HepG2 (cell line): Measurements from ENCODE around the gene KIF1C. TPM values are rescaled to one million over a fixed set of nuclear protein-coding genes. Genes with fewer than 3 reads are reported as not detected.

Source experiments
- ATAC-seq: fragments of 200-7000 bp; cut with Tn5 transposase; 3 replicates; pipeline ENCODE4 v1.9.1; 2020; ENCODE audit warnings: mild to moderate bottlenecking, moderate library complexity
- BruUV-seq: library from RNA; stranded (reverse); fragments of 400-500 nt; replicated peaks from 2 replicates; lab custom pipeline; 2021; lab: Mats Ljungman, UMichigan
- CTCF ChIA-PET: fragments of 300-600 bp; formaldehyde crosslinking; extraction: SDS; loops from one replicate; lab custom pipeline; 2021; ENCODE audit warnings: low total read pairs, inconsistent platforms, low intra/inter-chr PET ratio; lab: Yijun Ruan, JAX
- POLR2A ChIA-PET: fragments of 350-600 bp; sonication (Branson Sonifier 250); formaldehyde crosslinking; loops from one replicate; lab custom pipeline; 2020; ENCODE audit warnings: antibody characterized with exemption, inconsistent platforms; lab: Yijun Ruan, JAX
- DNase-seq: peaks from one replicate; pipeline ENCODE4 v3.0.0-alpha.2; 2015; ENCODE audit warnings: low spot score
- FAIRE-seq: peaks from 3 replicates; lab custom pipeline; 2011; peaks lifted over from hg19 to GRCh38; lab: Jason Lieb, UNC
- H2AFZ ChIP-seq: one replicate; pipeline ENCODE4 v1.6.1; 2011; ENCODE audit warnings: low read length, inconsistent platforms
- H3K27ac ChIP-seq: fragments of 300-600 bp; 3 replicates; pipeline ENCODE4 v1.8.0; 2011; ENCODE audit warnings: mixed run types, mild to moderate bottlenecking, mixed read lengths, low read length, inconsistent platforms; ENCODE audit not compliant: insufficient read depth; ENCODE audit errors: extremely low read length
- H3K27me3 ChIP-seq, 2 experiments: fragments of 200-600 bp in 1 of 2; 2 replicates in 1 of 2; 3 replicates in 1 of 2; pipeline versions ENCODE4 v1.6.0 to v1.8.0; 2011; ENCODE audit warnings: low read length in 2 of 2, mild to moderate bottlenecking in 2 of 2, moderate library complexity in 2 of 2, inconsistent platforms in 1 of 2; ENCODE audit not compliant: insufficient read depth in 2 of 2, control insufficient read depth in 1 of 2
- H3K36me3 ChIP-seq, 2 experiments: fragments of 200-600 bp in 1 of 2; replicated peaks in 1 of 2; 2 replicates in 1 of 2; 3 replicates in 1 of 2; pipeline versions ENCODE4 v1.5.1 to v1.8.0; 2011; ENCODE audit warnings: low read length in 2 of 2, inconsistent platforms in 1 of 2; ENCODE audit not compliant: insufficient read depth in 2 of 2, control insufficient read depth in 1 of 2
- H3K4me1 ChIP-seq: 2 replicates; pipeline ENCODE4 v1.5.1; 2012; ENCODE audit warnings: low read length, inconsistent platforms; ENCODE audit not compliant: insufficient read depth
- H3K4me2 ChIP-seq: 2 replicates; pipeline ENCODE4 v1.6.0; 2011; ENCODE audit warnings: low read depth, low read length, inconsistent platforms
- H3K4me3 ChIP-seq, 3 experiments: fragments of 200-600 bp in 1 of 3; sonication (generic), shearing (Covaris generic) in 1 of 3; replicated peaks in 1 of 3; 2 replicates each; pipeline ENCODE4 v1.5.1; 2011 to 2016; ENCODE audit warnings: low read length in 3 of 3, inconsistent platforms in 2 of 3, low read depth in 2 of 3, mild to moderate bottlenecking in 2 of 3, control low read depth in 1 of 3, mixed read lengths in 1 of 3; ENCODE audit not compliant: insufficient read depth in 1 of 3
- H3K79me2 ChIP-seq: one replicate; pipeline ENCODE4 v1.6.1; 2011; ENCODE audit warnings: low read length, inconsistent platforms; ENCODE audit not compliant: insufficient read depth
- H3K9ac ChIP-seq: 2 replicates; pipeline ENCODE4 v1.6.0; 2011; ENCODE audit warnings: mild to moderate bottlenecking, low read depth, low read length, inconsistent platforms; ENCODE audit not compliant: insufficient read depth
- H3K9me3 ChIP-seq: 2 replicates; pipeline ENCODE4 v1.5.1; 2012; ENCODE audit warnings: mild to moderate bottlenecking, low read length
- H4K20me1 ChIP-seq: 2 replicates; pipeline ENCODE4 v1.6.0; 2011; ENCODE audit warnings: inconsistent platforms, mild to moderate bottlenecking, low read length, moderate library complexity; ENCODE audit not compliant: insufficient read depth
- EP300 ChIP-seq, 3 experiments: sonication (generic) in 1 of 3; formaldehyde crosslinking in 1 of 3; IDR thresholded peaks; 2 replicates each; pipeline versions ENCODE4 v1.5.1 to v1.6.1; 2011 to 2020; ENCODE audit warnings: low read depth in 2 of 3, low read length in 2 of 3, borderline replicate concordance in 1 of 3, improper control_type of control experiment in 1 of 3, mild to moderate bottlenecking in 1 of 3, missing genetic modification reagents in 1 of 3, moderate library complexity in 1 of 3
- HDAC2 ChIP-seq: sonication (generic); formaldehyde crosslinking; IDR thresholded peaks from 2 replicates; pipeline ENCODE4 v1.4.0; 2020; ENCODE audit warnings: missing genetic modification reagents
- HNF4A ChIP-seq: sonication (generic); formaldehyde crosslinking; IDR thresholded peaks from 2 replicates; pipeline ENCODE4 v1.4.0; 2020; ENCODE audit warnings: missing genetic modification reagents
- HNRNPK ChIP-seq: fragments of 200-400 bp; formaldehyde crosslinking; IDR thresholded peaks from 2 replicates; pipeline ENCODE4 v1.6.1; 2018; ENCODE audit warnings: low read length, low read depth, moderate library complexity, mild to moderate bottlenecking; ENCODE audit not compliant: poor library complexity, severe bottlenecking
- MED13 ChIP-seq: sonication (generic); formaldehyde crosslinking; IDR thresholded peaks from 2 replicates; pipeline ENCODE4 v1.5.0; 2020; ENCODE audit warnings: missing genetic modification reagents
- NR0B2 ChIP-seq: sonication (generic); formaldehyde crosslinking; IDR thresholded peaks from 2 replicates; pipeline ENCODE4 v1.4.0; 2020; ENCODE audit warnings: mild to moderate bottlenecking, missing genetic modification reagents
- PATZ1 ChIP-seq: sonication (generic); formaldehyde crosslinking; IDR thresholded peaks from 2 replicates; pipeline ENCODE4 v1.4.0; 2020; ENCODE audit warnings: missing genetic modification reagents
- POLR2G ChIP-seq: fragments of 200-400 bp; formaldehyde crosslinking; IDR thresholded peaks from 2 replicates; pipeline ENCODE4 v1.6.1; 2018; ENCODE audit warnings: mild to moderate bottlenecking, low read depth, low read length, moderate library complexity
- RCOR2 ChIP-seq: IDR thresholded peaks from 2 replicates; pipeline ENCODE4 v1.6.1; 2016; ENCODE audit warnings: missing biosample characterization, missing genetic modification reagents
- SP140L ChIP-seq: sonication (generic); formaldehyde crosslinking; IDR thresholded peaks from 2 replicates; pipeline ENCODE4 v1.4.0; 2020; ENCODE audit warnings: missing genetic modification reagents, borderline replicate concordance
- U2AF1 ChIP-seq: fragments of 200-400 bp; formaldehyde crosslinking; optimal IDR thresholded peaks from 2 replicates; pipeline ENCODE3; 2017; ENCODE audit warnings: mild to moderate bottlenecking, low read depth, low read length
- ZFYVE20 ChIP-seq: sonication (generic); formaldehyde crosslinking; IDR thresholded peaks from 2 replicates; pipeline ENCODE4 v1.8.0; 2023; ENCODE audit warnings: low read depth, mild to moderate bottlenecking, moderate library complexity, missing genetic modification reagents, borderline replicate concordance
- ZNF317 ChIP-seq: sonication (generic); formaldehyde crosslinking; IDR thresholded peaks from 2 replicates; pipeline ENCODE4 v1.5.0; 2020; ENCODE audit warnings: mild to moderate bottlenecking, missing genetic modification reagents
- ZNF557 ChIP-seq: sonication (generic); formaldehyde crosslinking; IDR thresholded peaks from 2 replicates; pipeline ENCODE4 v1.4.0; 2020; ENCODE audit warnings: missing genetic modification reagents
- ZNF770 ChIP-seq: sonication (generic); formaldehyde crosslinking; IDR thresholded peaks from 2 replicates; pipeline ENCODE4 v1.5.0; 2020; ENCODE audit warnings: mild to moderate bottlenecking, missing genetic modification reagents
- ZSCAN29 ChIP-seq: sonication (generic); formaldehyde crosslinking; conservative IDR thresholded peaks from 2 replicates; pipeline ENCODE4 v1.4.0; 2020; ENCODE audit warnings: mild to moderate bottlenecking, missing genetic modification reagents
- WGBS: methylation state at CpG from one replicate; pipeline ENCODE4 v1.1.6; 2017; ENCODE audit warnings: low lambda C conversion rate; 5-methylcytosine and 5-hydroxymethylcytosine counted together
- in situ Hi-C: cut with HindIII; loops from 2 replicates; pipeline ENCODE4 v1.10.0; 2017; ENCODE audit warnings: low pct_unique_long_range_greater_than_20kb; ENCODE audit not compliant: extremely low pct_ligation_motif_present
- intact Hi-C: fragments of 100-400 bp; cut with micrococcal nuclease; formaldehyde crosslinking; loops from one replicate; pipeline ENCODE4 v1.10.0; 2022; ENCODE audit not compliant: unreplicated experiment
- polyA plus RNA-seq, 8 experiments: library from polyadenylated mRNA; depleted of rRNA in 3 of 8; stranded (reverse) in 7 of 8; unstranded in 1 of 8; fragments of >200 nt; fragmentation: Illumina TruSeq in 4 of 8; extraction: Trizol in 4 of 8; gene quantifications; 2 replicates each; pipeline versions ENCODE4 v1.2.1 to v1.2.3, GENCODE V29; 2011 to 2016; ENCODE audit warnings: low read depth in 4 of 8, missing spikeins in 1 of 8, mixed read lengths in 1 of 8; ENCODE audit not compliant: insufficient read depth in 1 of 8
- total RNA-seq, 5 experiments: library from RNA; depleted of rRNA; stranded (reverse); fragments of >200 nt; fragmentation: Illumina TruSeq; extraction: Trizol; gene quantifications; 2 replicates each; pipeline ENCODE4 v1.2.3, GENCODE V29; 2016; ENCODE audit warnings: low read depth in 1 of 5

KIF1C gene
- total and polyA plus RNA-seq, 2 of the 13 experiments (the other 11 are each of a cell fraction or from before 2014, with no cell fraction given), result 70.0 to 104 TPM

- TF ChIP-seq MED13 (CRISPR knock-in tag) (0 out of 2 replicates have a peak, but pooled peaks have one; percentile 41), RCOR2 (CRISPR knock-in tag) (no peak), ZSCAN29 (CRISPR knock-in tag) (0 out of 2 replicates have a peak, but pooled peaks have one; percentile 8), NR0B2 (0 out of 2 replicates have a peak, but pooled peaks have one; percentile 25), ZNF317 (CRISPR knock-in tag) (no peak), U2AF1 (no peak)
These were observed 29.2 kb upstream of the KIF1C start (continued) for GRCh38 chr17:4968486-4969046.

DNA sequence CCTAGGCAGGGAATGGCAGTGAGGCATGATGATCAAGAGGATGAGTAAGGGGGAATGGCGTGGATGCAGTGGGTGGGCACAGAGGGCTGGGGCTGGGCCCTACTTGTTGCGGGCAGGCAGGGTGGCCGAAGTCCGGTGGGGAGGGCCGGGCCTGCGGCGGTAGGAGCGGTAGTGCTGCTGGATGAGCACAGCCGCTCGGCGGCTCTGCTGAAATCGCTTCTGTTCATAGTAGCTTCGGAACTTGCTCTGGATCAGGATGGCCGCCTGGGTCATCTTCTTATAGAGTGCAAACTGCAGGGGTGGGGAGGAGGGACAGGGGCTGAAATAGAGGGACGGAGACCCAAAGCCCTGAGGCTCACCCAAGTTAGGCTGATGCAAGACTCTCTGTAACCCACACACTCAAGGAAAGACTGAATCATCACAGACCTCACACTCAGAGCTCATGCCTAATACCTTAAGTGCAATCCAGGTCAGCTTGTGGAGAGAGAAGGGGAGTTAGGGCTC is 28.7 kb upstream of the KIF1C start:
- in situ Hi-C loops (no loop called here), intact Hi-C loops (loop anchor here (5.0 to 10.0 kb wide), 2 partner anchors 62 to 254 kb away; partner anchors contain the start of gene ARRB2)
- Histone ChIP-seq H3K4me3 (peak overlapping the region; percentile 72 to 88 (median 77)), H3K36me3 (peaks cover 0 to 13% of the 10 kb centered on the region in 2 experiments; a peak in 3 of 5 replicates), H3K27ac (peak overlapping the region; percentile 92), H3K4me1 (peaks cover 31% of the 10 kb centered on the region), H3K9ac (peak overlapping the region; percentile 91), H3K9me3 (no peaks in the 10 kb centered on the region), H3K79me2 (peaks cover 27% of the 10 kb centered on the region), H3K27me3 (no peaks in the 10 kb centered on the region; a peak in 1 of 5 replicates), H4K20me1 (no peaks in the 10 kb centered on the region), H2AFZ (no peak overlapping the region), H3K4me2 (peak overlapping the region; percentile 82)
- ATAC-seq (no peak), FAIRE-seq (no peak), DNase-seq (no peak)
- CTCF ChIA-PET, result no interaction called here
- WGBS, result 0% methylated on average over 7 of the region's 15 CpGs
- POLR2A ChIA-PET, result interaction anchor here (0.6 to 10.5 kb wide), 15 partner anchors 11 to 402 kb away, joined by 3 to 273 read pairs (median 19); partner anchors contain the start of genes CAMTA2, ENO3, INCA1 and KIF1C
- BruUV-seq, result no TSS peak
- TF ChIP-seq HDAC2 (CRISPR knock-in tag), result no peak
- peak; percentile 12; the same call in 1 of the 2 replicates for TF ChIP-seq HNF4A
- TF ChIP-seq ZFYVE20 (CRISPR knock-in tag), result no peak
- TF ChIP-seq ZNF557, result no peak
- TF ChIP-seq SP140L (CRISPR knock-in tag), result no peak
- TF ChIP-seq PATZ1 (CRISPR knock-in tag), result peak; percentile 39; the same call in 1 of the 2 replicates
- TF ChIP-seq POLR2G, result peak; percentile 37; the same call in 1 of the 2 replicates
- peak in 1 of 2 experiments; percentile 14; a peak in 1 of 4 replicates for TF ChIP-seq EP300 (IDR thresholded peaks at IDR 0.05; ENCODE audit: low read depth in 2 of 2, low read length in 2 of 2)
- no peak for TF ChIP-seq EP300 (CRISPR knock-in tag; IDR thresholded peaks at IDR 0.05; ENCODE audit: borderline replicate concordance)
- peak; percentile 27 for TF ChIP-seq HNRNPK
- 0 out of 2 replicates have a peak, but pooled peaks have one; percentile 10 for TF ChIP-seq ZNF770
